ENCODE data around the gene DHRS7C.

Gene DHRS7C, protein sequence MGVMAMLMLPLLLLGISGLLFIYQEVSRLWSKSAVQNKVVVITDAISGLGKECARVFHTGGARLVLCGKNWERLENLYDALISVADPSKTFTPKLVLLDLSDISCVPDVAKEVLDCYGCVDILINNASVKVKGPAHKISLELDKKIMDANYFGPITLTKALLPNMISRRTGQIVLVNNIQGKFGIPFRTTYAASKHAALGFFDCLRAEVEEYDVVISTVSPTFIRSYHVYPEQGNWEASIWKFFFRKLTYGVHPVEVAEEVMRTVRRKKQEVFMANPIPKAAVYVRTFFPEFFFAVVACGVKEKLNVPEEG

GRCh38 chr17:9790889-9791876, at the start of gene DHRS7C:
TSS of gene DHRS7C (minus strand) at chr17:9791592. CDS start at chr17:9791284, 308 bp downstream.
- DNase-seq (ENCODE audit: low read depth in 2 of 2) = no peak

- DNase-seq (ENCODE audit: low read depth in 2 of 2) = no peak
These were observed 48.0 kb upstream of the DHRS7C start for GRCh38 chr17:9839433-9839832.

DNA sequence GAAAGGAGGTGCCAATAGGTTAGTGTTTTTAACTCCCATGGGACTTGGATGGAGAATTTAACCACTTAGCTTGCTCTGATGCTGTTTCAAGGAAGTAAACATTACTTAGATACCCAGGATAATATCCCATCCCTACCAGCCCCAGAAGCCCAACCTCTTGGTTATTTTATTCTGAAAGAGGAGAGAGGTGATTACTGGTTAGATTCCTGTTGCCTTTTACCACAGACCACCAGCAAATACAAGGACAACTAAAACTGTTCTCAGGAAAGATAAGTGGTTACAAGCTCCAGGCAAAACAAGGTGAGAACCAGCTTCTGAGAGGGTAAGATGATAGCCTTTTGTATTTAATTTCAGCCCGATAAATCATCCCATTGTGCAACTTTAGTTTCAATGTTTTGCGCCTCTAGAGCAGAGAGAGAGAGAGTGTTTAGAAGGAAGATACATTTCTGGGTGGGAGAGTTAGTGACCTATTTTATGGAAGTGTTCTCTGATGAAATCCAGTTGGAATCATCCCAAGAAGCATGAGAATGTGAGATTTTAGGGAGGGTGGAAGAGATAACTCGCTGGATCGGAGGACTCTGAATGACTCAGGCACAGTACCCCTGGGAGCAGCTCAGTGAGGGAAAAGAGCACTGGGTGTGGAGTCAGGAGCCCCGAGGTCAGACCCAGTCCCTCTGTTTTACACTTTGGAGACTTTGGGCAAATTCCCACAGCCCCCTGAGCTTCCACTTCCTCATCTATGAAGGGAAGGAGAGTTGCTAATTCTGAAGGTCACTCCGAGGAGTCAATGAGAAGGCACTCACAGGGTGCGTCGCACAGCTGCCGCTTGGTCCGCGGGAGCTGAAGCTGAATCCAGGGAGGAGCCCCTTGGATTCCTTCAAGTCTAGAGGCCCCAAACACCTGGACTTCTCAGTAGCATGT, 46.4 kb upstream of the DHRS7C start:
- no peak for DNase-seq (ENCODE audit: low read depth in 2 of 2)

DNA sequence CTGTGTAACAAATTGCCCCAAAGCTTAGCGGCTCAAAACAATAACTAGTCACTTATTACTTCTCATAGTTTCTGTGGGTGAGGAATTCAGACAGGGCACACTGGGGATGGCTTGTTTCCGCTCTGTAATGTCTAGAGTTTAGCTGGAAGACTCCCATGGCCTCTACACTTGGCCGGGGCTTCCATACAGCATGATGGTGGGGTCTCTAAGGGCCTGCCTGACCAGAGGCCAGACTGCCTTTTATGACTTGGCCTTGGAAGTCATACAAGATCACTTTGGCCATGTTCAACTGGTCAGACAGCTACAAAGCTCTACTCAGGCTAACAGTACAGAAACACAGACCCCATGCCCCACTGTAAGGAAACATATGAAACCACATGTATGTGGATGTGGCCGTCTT, 42.5 kb upstream of the DHRS7C start:
- DNase-seq (ENCODE audit: low read depth in 2 of 2) = no peak

DNA sequence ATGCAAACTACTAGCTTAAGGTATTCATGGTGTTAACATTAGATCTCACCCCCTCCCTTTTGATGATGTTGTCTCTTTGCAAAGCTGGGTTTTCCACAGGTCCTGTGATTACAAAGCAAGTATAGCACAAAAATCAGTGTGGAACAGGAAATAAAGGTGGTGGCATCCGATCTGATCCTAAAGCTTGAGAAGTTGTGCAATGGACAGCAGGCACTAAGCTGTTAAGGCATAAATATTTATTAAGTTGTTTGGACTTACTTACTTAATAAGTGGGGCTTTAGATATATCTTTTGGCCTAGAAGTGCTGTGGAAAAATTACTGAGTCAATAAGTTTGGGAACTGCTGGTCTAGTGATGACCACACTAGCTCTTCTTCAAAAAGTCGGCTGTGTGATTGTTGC, 39.3 kb upstream of the DHRS7C start:
- DNase-seq (ENCODE audit: low read depth in 2 of 2) = no peak

- no peak for DNase-seq (ENCODE audit: low read depth in 2 of 2)
These were observed 38.0 kb upstream of the DHRS7C start for GRCh38 chr17:9829343-9829742.

GRCh38 chr17:9828296-9829295, 37.2 kb upstream of the DHRS7C start:
- DNase-seq (ENCODE audit: low read depth in 2 of 2) = no peak

DNA sequence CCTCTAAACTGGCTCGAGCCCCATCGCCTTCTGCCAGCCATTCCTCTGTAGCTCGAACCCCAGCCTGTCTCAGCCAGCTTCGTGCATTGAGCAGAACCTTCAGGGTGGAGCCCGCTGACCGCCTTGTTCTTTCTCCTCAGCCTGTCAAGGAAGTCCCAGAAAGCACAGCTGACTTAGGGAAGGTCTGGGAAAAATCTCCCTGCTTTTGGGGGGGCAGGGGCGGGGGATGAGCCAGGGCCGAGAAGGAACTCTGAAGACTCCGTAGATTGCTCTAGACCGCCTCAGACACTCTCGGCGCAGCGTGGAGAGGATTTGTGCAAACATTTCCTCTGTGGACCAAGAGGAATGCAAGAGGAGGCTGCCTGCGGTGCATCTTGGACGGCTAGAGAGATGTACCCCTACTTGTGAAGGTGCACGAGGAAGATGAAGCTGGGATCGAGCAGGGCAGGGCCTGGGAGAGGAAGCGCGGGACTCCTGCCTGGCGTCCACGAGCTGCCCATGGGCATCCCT, 34.3 kb upstream of the DHRS7C start, which contains the start of gene GLP2R:
TSS of gene GLP2R (plus strand) at position 284 of the 510 bp plus-strand sequence. CDS start at position 424, 140 bp downstream.
- no peak for DNase-seq (ENCODE audit: low read depth in 2 of 2)

GRCh38 chr17:9824797-9825338, 33.5 kb upstream of the DHRS7C start:
- DNase-seq (ENCODE audit: low read depth in 2 of 2) = no peak

GRCh38 chr17:9824094-9824493, 32.7 kb upstream of the DHRS7C start:
- no peak for DNase-seq (ENCODE audit: low read depth in 2 of 2)

DNA sequence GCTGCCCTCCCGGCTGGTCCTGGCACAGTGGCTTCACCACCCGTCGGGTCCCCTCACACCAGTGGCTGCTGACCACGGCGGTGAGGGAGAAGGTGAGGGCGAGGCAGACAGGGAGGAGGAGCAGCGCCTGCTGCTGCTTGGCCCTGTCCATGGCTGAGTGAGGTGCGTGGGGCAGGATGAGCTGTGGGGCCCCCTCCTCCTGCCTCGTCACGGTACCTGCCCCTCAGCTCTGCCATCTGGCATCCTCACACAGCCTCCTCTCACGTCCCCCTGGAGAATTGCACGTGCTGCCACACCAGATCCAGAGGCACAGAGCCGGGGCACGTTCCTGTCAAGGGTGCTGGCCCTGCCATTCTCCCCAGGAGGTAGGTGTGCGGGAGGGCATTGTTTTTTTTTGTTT, 30.5 kb upstream of the DHRS7C start, which contains the start of gene GSG1L2:
TSS of gene GSG1L2 (minus strand) at position 159 of the 400 bp plus-strand sequence. CDS start at position 151, 8 bp downstream.
- no peak for DNase-seq (ENCODE audit: low read depth in 2 of 2)

DNA sequence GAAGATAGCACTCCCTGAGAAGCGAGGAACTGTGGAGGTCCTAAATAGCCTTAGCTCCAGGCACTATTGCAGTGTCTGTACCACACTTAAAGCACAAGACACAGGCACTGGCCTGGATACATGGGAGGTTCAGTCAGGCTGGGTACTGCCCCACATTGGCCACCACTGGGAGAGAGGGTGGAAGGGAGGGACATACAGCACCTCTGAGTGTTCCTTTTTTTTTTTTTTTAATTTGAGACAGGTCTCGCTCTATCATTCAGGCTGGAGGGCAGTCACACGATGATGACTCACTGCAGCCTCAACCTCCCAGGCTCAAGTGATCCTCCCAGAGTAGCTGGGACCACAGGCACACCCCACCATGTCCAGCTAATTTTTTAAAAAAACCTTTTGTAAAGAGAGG, 29.1 kb upstream of the DHRS7C start:
- DNase-seq (ENCODE audit: low read depth in 2 of 2) = no peak

DNA sequence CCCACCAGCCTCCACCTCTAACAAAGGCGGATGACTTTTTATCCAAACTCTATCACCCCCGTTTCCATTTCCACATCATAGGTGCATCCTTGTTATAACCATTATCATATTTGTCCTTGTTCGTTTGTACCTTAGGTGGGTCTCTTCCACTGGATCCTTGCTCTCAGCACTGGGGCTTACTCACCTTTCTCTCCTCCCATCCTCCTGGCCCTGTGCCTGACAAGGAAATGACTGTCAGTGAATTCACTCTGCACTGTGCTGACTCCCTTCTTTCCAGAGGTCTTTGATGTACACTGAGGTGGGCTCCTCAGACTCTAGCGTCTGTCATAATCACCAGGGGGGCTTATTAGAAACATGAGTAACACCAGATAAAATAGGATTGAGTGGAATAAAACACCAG, 27.4 kb upstream of the DHRS7C start:
- DNase-seq (ENCODE audit: low read depth in 2 of 2) = no peak

- DNase-seq (ENCODE audit: low read depth in 2 of 2) = no peak
These were observed 25.7 kb upstream of the DHRS7C start for GRCh38 chr17:9817086-9817485.

DNA sequence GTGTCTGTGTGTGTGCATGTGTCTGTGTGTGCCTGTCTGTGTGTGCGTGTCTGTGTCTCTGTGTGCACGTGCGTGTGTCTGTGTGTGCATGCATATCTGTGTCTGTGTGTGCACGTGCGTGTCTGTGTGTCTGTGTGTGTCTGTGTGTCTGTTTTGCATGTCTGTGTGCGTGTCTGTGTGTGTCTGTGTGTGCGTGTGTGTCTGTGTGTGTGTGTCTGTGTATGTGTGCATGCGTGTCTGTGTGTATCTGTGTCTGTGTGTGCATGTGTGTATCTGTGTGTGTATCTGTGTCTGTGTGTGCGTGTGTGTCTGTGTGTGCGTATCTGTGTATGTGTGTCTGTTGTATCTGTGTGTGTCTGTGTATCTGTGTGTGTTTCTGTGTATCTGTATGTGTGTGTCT, 25.1 kb upstream of the DHRS7C start:
- no peak for DNase-seq (ENCODE audit: low read depth in 2 of 2)

DNA sequence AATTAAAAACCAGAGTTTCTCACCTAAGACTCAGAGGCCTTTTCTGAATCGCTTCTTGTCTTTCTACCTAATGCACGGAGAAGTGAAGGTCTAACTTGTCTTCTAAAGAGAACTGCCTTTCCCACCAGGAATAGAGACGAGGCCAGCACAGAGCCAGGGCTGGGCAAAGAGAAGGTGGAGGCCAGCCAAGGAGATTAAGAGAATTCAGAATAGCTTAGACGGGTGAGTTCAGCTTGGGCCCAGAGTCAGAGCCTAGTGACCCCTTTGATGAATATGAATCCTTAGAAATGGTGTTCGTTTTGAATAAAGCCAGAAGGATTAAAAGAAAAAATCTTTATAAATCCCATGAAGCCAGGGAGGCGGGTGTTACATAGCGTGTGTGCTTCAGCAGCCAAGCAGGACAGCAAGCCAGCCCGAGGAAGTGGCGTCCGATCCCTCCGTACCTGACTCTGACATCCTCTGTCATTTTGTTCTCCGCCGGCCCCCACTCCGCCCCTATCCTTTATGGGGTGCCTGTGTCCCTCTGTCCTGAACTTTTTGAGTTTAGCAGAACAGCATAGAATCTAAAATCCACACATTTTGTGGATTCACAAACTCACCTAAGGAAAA, 23.0 kb upstream of the DHRS7C start:
- no peak for DNase-seq (ENCODE audit: low read depth in 2 of 2)

GRCh38 chr17:9813166-9813565, 21.8 kb upstream of the DHRS7C start:
- DNase-seq (ENCODE audit: low read depth in 2 of 2) = no peak

- no peak for DNase-seq (ENCODE audit: low read depth in 2 of 2)
These were observed 20.1 kb upstream of the DHRS7C start for GRCh38 chr17:9811537-9811936.

DNA sequence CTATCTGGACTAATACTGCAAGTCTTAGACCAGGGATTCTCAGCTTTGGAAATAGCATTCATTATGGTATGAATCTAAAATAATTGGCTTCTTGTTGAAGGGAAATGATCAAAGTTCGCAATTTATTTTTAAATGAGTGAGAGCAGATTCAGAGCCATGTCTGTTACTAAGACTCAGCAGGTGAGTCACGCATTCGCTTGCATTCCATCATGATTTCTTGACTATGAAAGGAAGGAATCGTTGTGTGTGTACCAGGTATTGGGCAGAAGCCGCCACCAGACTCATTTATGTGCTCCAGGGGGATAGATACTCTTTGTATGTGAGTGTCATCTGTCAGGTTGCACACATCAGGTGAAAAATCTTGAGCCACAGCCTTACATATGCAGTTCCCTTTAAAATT, 19.7 kb upstream of the DHRS7C start:
- DNase-seq (ENCODE audit: low read depth in 2 of 2) = no peak

All from stimulated activated CD8-positive, alpha-beta memory T cell treated with anti-CD3 and anti-CD28 coated beads, Interleukin-7, amount 100 ng/mL, for 1 hour (primary cell).